Neural progenitor cell (in vitro differentiated cells): ENCODE data around the gene GALNTL6.
"Not testable (repeated sequence)": the region's sequence is repeated elsewhere in the genome, so short reads cannot be mapped to it uniquely, and the experiment has no call there.

Source experiments
- EZH2 ChIP-seq: fragments of 200-600 bp; sonication (generic); IDR thresholded peaks from 2 replicates; pipeline ENCODE4 v1.6.1; 2017; ENCODE audit warnings: antibody characterized with exemption, mild to moderate bottlenecking, moderate library complexity
- EZH2phosphoT487 ChIP-seq: fragments of 200-600 bp; sonication (generic); IDR thresholded peaks from 2 replicates; pipeline ENCODE4 v1.6.1; 2017; ENCODE audit warnings: antibody characterized with exemption
- TF ChIP-seq, protein P1 (sequence below): fragments of 200-600 bp; sonication (generic); IDR thresholded peaks from 2 replicates; pipeline ENCODE4 v1.5.1; 2017; ENCODE audit warnings: antibody characterized with exemption, mild to moderate bottlenecking

DNA sequence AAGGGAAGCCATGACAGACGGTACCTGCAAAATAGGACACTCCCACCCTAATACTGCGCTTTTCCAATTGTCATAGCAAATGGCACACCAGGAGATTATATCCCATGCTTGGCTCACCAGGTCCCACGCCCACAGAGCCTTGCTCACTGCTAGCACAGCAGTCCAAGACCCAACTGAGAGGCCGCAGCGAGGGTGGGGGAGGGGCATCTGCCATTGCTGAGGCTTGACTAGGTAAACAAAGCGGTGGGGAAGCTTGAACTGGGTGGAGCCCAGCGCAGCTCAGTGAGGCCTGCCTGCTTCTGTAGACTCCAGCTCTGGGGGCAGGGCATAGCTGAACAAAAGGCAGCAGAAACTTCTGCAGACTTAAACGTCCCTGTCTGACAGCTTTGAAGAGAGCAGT is 1099.3 kb downstream of the GALNTL6 start:
- not testable (repeated sequence) for TF ChIP-seq EZH2, EZH2phosphoT487
- TF ChIP-seq, protein P1, sequence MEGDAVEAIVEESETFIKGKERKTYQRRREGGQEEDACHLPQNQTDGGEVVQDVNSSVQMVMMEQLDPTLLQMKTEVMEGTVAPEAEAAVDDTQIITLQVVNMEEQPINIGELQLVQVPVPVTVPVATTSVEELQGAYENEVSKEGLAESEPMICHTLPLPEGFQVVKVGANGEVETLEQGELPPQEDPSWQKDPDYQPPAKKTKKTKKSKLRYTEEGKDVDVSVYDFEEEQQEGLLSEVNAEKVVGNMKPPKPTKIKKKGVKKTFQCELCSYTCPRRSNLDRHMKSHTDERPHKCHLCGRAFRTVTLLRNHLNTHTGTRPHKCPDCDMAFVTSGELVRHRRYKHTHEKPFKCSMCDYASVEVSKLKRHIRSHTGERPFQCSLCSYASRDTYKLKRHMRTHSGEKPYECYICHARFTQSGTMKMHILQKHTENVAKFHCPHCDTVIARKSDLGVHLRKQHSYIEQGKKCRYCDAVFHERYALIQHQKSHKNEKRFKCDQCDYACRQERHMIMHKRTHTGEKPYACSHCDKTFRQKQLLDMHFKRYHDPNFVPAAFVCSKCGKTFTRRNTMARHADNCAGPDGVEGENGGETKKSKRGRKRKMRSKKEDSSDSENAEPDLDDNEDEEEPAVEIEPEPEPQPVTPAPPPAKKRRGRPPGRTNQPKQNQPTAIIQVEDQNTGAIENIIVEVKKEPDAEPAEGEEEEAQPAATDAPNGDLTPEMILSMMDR, result not testable (repeated sequence)
